H1 (cell line): ENCODE measurements around the gene NEDD4L. TPM values are rescaled to one million over a fixed set of nuclear protein-coding genes. Genes with fewer than 3 reads are reported as not detected.

Source experiments
- CTCF ChIA-PET: fragments of 300-600 bp; sonication (Branson Sonifier 250); formaldehyde crosslinking; loops from one replicate; lab custom pipeline; 2021; ENCODE audit not compliant: partially characterized antibody; lab: Charles Lee
- POLR2A ChIA-PET: fragments of 300-600 bp; sonication (Branson Sonifier 250); formaldehyde crosslinking; loops from one replicate; lab custom pipeline; 2021; ENCODE audit warnings: inconsistent platforms; ENCODE audit not compliant: partially characterized antibody; lab: Charles Lee
- DNase-seq, 2 experiments: peaks; one replicate each; pipeline versions ENCODE4 v3.0.0 to v3.0.0-alpha.2; 2010 to 2022; ENCODE audit warnings: low spot score in 2 of 2, low read depth in 1 of 2, mixed read lengths in 1 of 2
- FAIRE-seq: peaks from 2 replicates; lab custom pipeline; 2011; peaks lifted over from hg19 to GRCh38; lab: Jason Lieb, UNC
- H2AFZ ChIP-seq: 2 replicates; pipeline ENCODE4 v1.8.1; 2012; ENCODE audit warnings: low read length, inconsistent platforms
- H2AK5ac ChIP-seq: 2 replicates; pipeline ENCODE4 v1.6.1; 2013; ENCODE audit warnings: low read depth, low read length
- H2BK120ac ChIP-seq: replicated peaks from 2 replicates; pipeline ENCODE3; 2013; ENCODE audit warnings: low read depth, low read length, inconsistent platforms
- H2BK12ac ChIP-seq: 2 replicates; pipeline ENCODE4 v1.6.1; 2013; ENCODE audit warnings: low read depth, low read length
- H2BK15ac ChIP-seq: 2 replicates; pipeline ENCODE4 v1.6.1; 2013; ENCODE audit warnings: low read length
- H2BK20ac ChIP-seq: 2 replicates; pipeline ENCODE4 v1.6.1; 2013; ENCODE audit warnings: low read length
- H2BK5ac ChIP-seq: 2 replicates; pipeline ENCODE4 v1.6.1; 2013; ENCODE audit warnings: low read depth, low read length
- H3K14ac ChIP-seq: 2 replicates; pipeline ENCODE4 v1.6.1; 2013; ENCODE audit warnings: inconsistent platforms; ENCODE audit not compliant: insufficient read length
- H3K18ac ChIP-seq: 2 replicates; pipeline ENCODE4 v1.6.1; 2013; ENCODE audit warnings: low read length; ENCODE audit errors: extremely low read depth
- H3K23ac ChIP-seq: 2 replicates; pipeline ENCODE4 v1.6.1; 2013; ENCODE audit warnings: inconsistent platforms; ENCODE audit not compliant: insufficient read length
- H3K23me2 ChIP-seq: 2 replicates; pipeline ENCODE4 v1.6.1; 2013; ENCODE audit warnings: low read depth, low read length
- H3K27ac ChIP-seq: 2 replicates; pipeline ENCODE4 v1.6.1; 2011; ENCODE audit warnings: low read depth, low read length, inconsistent platforms
- H3K27me3 ChIP-seq, 4 experiments: replicated peaks in 1 of 4; 1 replicate in 1 of 4; 2 replicates in 3 of 4; pipeline versions ENCODE4 v1.6.1 to v1.8.1; 2011 to 2013; ENCODE audit warnings: low read length in 3 of 4, mild to moderate bottlenecking in 3 of 4, inconsistent platforms in 2 of 4, mixed read lengths in 2 of 4, moderate library complexity in 1 of 4; ENCODE audit not compliant: control insufficient read depth in 3 of 4, insufficient read depth in 3 of 4; ENCODE audit errors: extremely low read depth in 1 of 4
- H3K36me3 ChIP-seq, 4 experiments: 2 replicates each; pipeline versions ENCODE4 v1.6.1 to v1.8.1; 2011 to 2013; ENCODE audit warnings: mild to moderate bottlenecking in 4 of 4, low read length in 3 of 4, moderate library complexity in 2 of 4, control low read depth in 1 of 4, inconsistent platforms in 1 of 4; ENCODE audit not compliant: insufficient read depth in 4 of 4, control insufficient read depth in 2 of 4
- H3K4ac ChIP-seq: replicated peaks from 2 replicates; pipeline ENCODE3; 2013; ENCODE audit warnings: low read length, low read depth, mixed read lengths, inconsistent platforms; ENCODE audit not compliant: insufficient read length
- H3K4me1 ChIP-seq, 4 experiments: replicated peaks in 1 of 4; 1 replicate in 1 of 4; 2 replicates in 3 of 4; pipeline versions ENCODE4 v1.6.1 to v1.8.1; 2011 to 2013; ENCODE audit warnings: low read length in 3 of 4, inconsistent platforms in 2 of 4, mixed read lengths in 1 of 4; ENCODE audit not compliant: insufficient read depth in 4 of 4, control insufficient read depth in 3 of 4
- H3K4me2 ChIP-seq, 2 experiments: 2 replicates each; pipeline versions ENCODE4 v1.6.1 to v1.8.1; 2011 to 2013; ENCODE audit warnings: low read depth in 2 of 2, low read length in 2 of 2, control low read depth in 1 of 2, inconsistent platforms in 1 of 2, mild to moderate bottlenecking in 1 of 2; ENCODE audit not compliant: insufficient read depth in 1 of 2
- H3K4me3 ChIP-seq, 4 experiments: fragments of 200-600, 300-600 bp in 1 of 4; sonication (generic), shearing (Covaris generic), sonication (Bioruptor Twin) in 1 of 4; 2 replicates each; pipeline versions ENCODE4 v1.5.1 to v1.8.1; 2011 to 2016; ENCODE audit warnings: low read length in 4 of 4, low read depth in 3 of 4, control low read depth in 2 of 4, inconsistent platforms in 2 of 4, mild to moderate bottlenecking in 2 of 4, mixed read lengths in 1 of 4, moderate library complexity in 1 of 4; ENCODE audit not compliant: insufficient read depth in 2 of 4; ENCODE audit errors: extremely low read depth in 1 of 4
- H3K56ac ChIP-seq: replicated peaks from 2 replicates; pipeline ENCODE3; 2013; ENCODE audit warnings: low read depth, mild to moderate bottlenecking, mixed read lengths, low read length, inconsistent platforms; ENCODE audit not compliant: insufficient read length
- H3K79me1 ChIP-seq: 2 replicates; pipeline ENCODE4 v1.6.1; 2013; ENCODE audit warnings: low read depth, low read length, control low read depth
- H3K79me2 ChIP-seq, 2 experiments: 2 replicates each; pipeline versions ENCODE4 v1.6.1 to v1.8.1; 2012 to 2013; ENCODE audit warnings: low read length in 2 of 2, mild to moderate bottlenecking in 2 of 2, inconsistent platforms in 1 of 2; ENCODE audit not compliant: insufficient read depth in 2 of 2, control insufficient read depth in 1 of 2
- H3K9ac ChIP-seq, 4 experiments: replicated peaks in 1 of 4; 1 replicate in 1 of 4; 2 replicates in 3 of 4; pipeline versions ENCODE4 v1.6.1 to v1.8.1; 2011 to 2013; ENCODE audit warnings: low read depth in 3 of 4, low read length in 3 of 4, control low read depth in 2 of 4, mild to moderate bottlenecking in 2 of 4, moderate library complexity in 2 of 4, inconsistent platforms in 1 of 4; ENCODE audit errors: extremely low read depth in 1 of 4
- H3K9me3 ChIP-seq, 2 experiments: 2 replicates each; pipeline versions ENCODE4 v1.6.1 to v1.8.1; 2012 to 2013; ENCODE audit warnings: mild to moderate bottlenecking in 2 of 2, moderate library complexity in 2 of 2, control low read depth in 1 of 2, inconsistent platforms in 1 of 2, low read depth in 1 of 2, low read length in 1 of 2, mixed read lengths in 1 of 2; ENCODE audit not compliant: insufficient read depth in 2 of 2
- H4K20me1 ChIP-seq, 2 experiments: replicated peaks in 1 of 2; 2 replicates each; pipeline versions ENCODE3 to v1.8.1; 2011 to 2013; ENCODE audit warnings: inconsistent platforms in 2 of 2, low read length in 2 of 2, mild to moderate bottlenecking in 1 of 2; ENCODE audit not compliant: insufficient read depth in 2 of 2, control insufficient read depth in 1 of 2
- H4K5ac ChIP-seq: 2 replicates; pipeline ENCODE4 v1.6.1; 2013; ENCODE audit warnings: low read length, low read depth, mixed read lengths, inconsistent platforms; ENCODE audit not compliant: insufficient read length
- H4K8ac ChIP-seq: 2 replicates; pipeline ENCODE4 v1.8.0; 2013; ENCODE audit warnings: mild to moderate bottlenecking, moderate library complexity, low read length, inconsistent platforms; ENCODE audit not compliant: insufficient read depth; ENCODE audit errors: extremely low read depth
- H4K91ac ChIP-seq: replicated peaks from 2 replicates; pipeline ENCODE3; 2013; ENCODE audit warnings: low read length, mixed read lengths, inconsistent platforms; ENCODE audit not compliant: insufficient read length
- BCL11A ChIP-seq, 2 experiments: IDR thresholded peaks; one replicate each; pipeline ENCODE4 v1.6.1; 2011; ENCODE audit warnings: low read depth in 2 of 2, low read length in 2 of 2, mild to moderate bottlenecking in 2 of 2
- CHD2 ChIP-seq: IDR thresholded peaks from 2 replicates; pipeline ENCODE4 v1.6.1; 2012; ENCODE audit warnings: low read length, improper control_type of control experiment
- KDM1A ChIP-seq: fragments of 200-600, 300-600 bp; sonication (generic); IDR thresholded peaks from 2 replicates; pipeline ENCODE4 v1.7.1; 2016; ENCODE audit warnings: mild to moderate bottlenecking, low read length, borderline replicate concordance
- KDM4A ChIP-seq: IDR thresholded peaks from one replicate; pipeline ENCODE4 v1.7.1; 2012; ENCODE audit warnings: low read depth, mild to moderate bottlenecking, moderate library complexity, low read length, inconsistent platforms; ENCODE audit not compliant: severe bottlenecking
- MAFK ChIP-seq: IDR thresholded peaks from 2 replicates; pipeline ENCODE4 v1.6.1; 2012; ENCODE audit warnings: low read depth, mild to moderate bottlenecking, improper control_type of control experiment, low read length
- PHF8 ChIP-seq: fragments of 200-600 bp; sonication (generic); conservative IDR thresholded peaks from 2 replicates; pipeline ENCODE4 v1.7.1; 2012; ENCODE audit warnings: low read depth, mild to moderate bottlenecking, inconsistent platforms, low read length, moderate library complexity
- POU5F1 ChIP-seq: IDR thresholded peaks from 2 replicates; pipeline ENCODE4 v1.6.1; 2011; ENCODE audit warnings: low read depth, mild to moderate bottlenecking, low read length, moderate library complexity
- TBP ChIP-seq: IDR thresholded peaks from 2 replicates; pipeline ENCODE4 v1.6.1; 2011; ENCODE audit warnings: low read depth, low read length, improper control_type of control experiment
- TEAD4 ChIP-seq: IDR thresholded peaks from 2 replicates; pipeline ENCODE4 v1.6.1; 2012; ENCODE audit warnings: low read depth, low read length, inconsistent platforms, mixed read lengths
- WGBS, 2 experiments: shearing (Covaris generic) in 1 of 2; methylation state at CpG; one replicate each; pipeline versions ENCODE4 v1.1.6 to v1.1.7; 2013 to 2015; ENCODE audit warnings: low lambda C conversion rate in 2 of 2, mixed read lengths in 2 of 2, inconsistent platforms in 1 of 2, low coverage in 1 of 2, missing lambda C conversion rate in 1 of 2; ENCODE audit not compliant: insufficient replicate concordance in 2 of 2, insufficient coverage in 1 of 2, insufficient read length in 1 of 2; ENCODE audit errors: extremely low coverage in 1 of 2, missing lambda C conversion rate in 1 of 2; 5-methylcytosine and 5-hydroxymethylcytosine counted together
- polyA plus RNA-seq, 7 experiments: library from polyadenylated mRNA; depleted of rRNA in 3 of 7; stranded (reverse) in 5 of 7; unstranded in 2 of 7; fragments of >200 nt in 5 of 7; fragments of 200-250 nt in 2 of 7; gene quantifications; 1 replicate in 5 of 7; 2 replicates in 1 of 7; 4 replicates in 1 of 7; pipeline versions ENCODE4 v1.2.1 to v1.2.3, GENCODE V29; 2011 to 2013; ENCODE audit warnings: missing spikeins in 2 of 7, mixed read lengths in 2 of 7
- total RNA-seq: library from RNA; stranded (reverse); fragmentation: NEBNext Ultra II Directional; extraction: Animal tissue kit (Norgen Biotek cat#: 25700); gene quantifications from 2 replicates; pipeline ENCODE4 v1.2.1, GENCODE V29; 2021
- TF ChIP-seq, protein P1 (sequence below): IDR thresholded peaks from 2 replicates; pipeline ENCODE4 v1.6.1; 2012; ENCODE audit warnings: inconsistent platforms
- TF ChIP-seq, protein P2 (sequence below): IDR thresholded peaks from 2 replicates; pipeline ENCODE4 v1.6.1; 2012; ENCODE audit warnings: low read length, inconsistent platforms
- TF ChIP-seq, protein P3 (sequence below): IDR thresholded peaks from 2 replicates; pipeline ENCODE4 v1.6.1; 2012; ENCODE audit warnings: inconsistent platforms

Gene NEDD4L
- total and polyA plus RNA-seq, 2 of the 8 experiments (the other 6 are each of a cell fraction or from before 2014, with no cell fraction given), result 37.3 to 69.8 TPM

DNA sequence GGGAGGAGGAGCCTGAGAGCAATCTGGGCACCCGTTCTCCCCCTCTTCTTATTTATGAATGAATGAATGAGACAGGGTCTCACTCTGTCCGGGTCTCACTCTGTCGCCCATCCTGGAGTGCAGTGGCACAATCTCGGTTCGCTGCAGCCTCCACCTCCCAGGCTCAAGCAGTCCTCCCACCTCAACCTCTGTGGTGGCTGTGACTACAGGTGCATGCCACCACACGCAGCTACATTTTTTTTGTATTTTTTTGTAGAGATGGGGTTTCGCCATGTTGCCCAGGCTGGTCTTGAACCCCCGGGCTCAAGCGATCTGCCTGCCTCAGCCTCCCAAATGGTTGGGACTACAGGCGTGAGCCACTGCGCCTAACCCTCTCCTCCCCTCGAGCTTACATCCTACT, 198.4 kb downstream of the NEDD4L start:
- no peak overlapping the region; the same call in 1 of the 2 replicates for H2BK5ac ChIP-seq
- H3K4me1 ChIP-seq, result peaks cover 4 to 9% (median 6%) of the 10 kb centered on the region in 4 experiments
- H3K9ac ChIP-seq, result no peak overlapping the region
- H2AK5ac ChIP-seq, result no peak overlapping the region
- no peak overlapping the region for H3K4me3 ChIP-seq
- H2BK120ac ChIP-seq, result no peak overlapping the region
- CTCF ChIA-PET, result interaction anchor here (0.8 to 2.6 kb wide), 5 partner anchors 9 to 62 kb away, joined by 3 to 14 read pairs (median 3); no protein-coding TSS in a partner anchor
- peaks cover 0 to 48% of the 10 kb centered on the region in 2 experiments; a peak in 2 of 4 replicates for H3K79me2 ChIP-seq
- no peaks in the 10 kb centered on the region for H3K23me2 ChIP-seq
- no peak overlapping the region for H2BK15ac ChIP-seq
- no peak overlapping the region for H4K91ac ChIP-seq
- no peak for DNase-seq
- no peaks in the 10 kb centered on the region for H3K27me3 ChIP-seq
- H3K4ac ChIP-seq, result no peak overlapping the region
- no peak overlapping the region for H2AFZ ChIP-seq
- no peak overlapping the region for H2BK12ac ChIP-seq
- peaks cover 2% of the 10 kb centered on the region in 2 experiments for H4K20me1 ChIP-seq
- peaks cover 2% of the 10 kb centered on the region; the same call in 1 of the 2 replicates for H3K79me1 ChIP-seq
- 81% methylated on average over 12 of the region's 12 CpGs; no CpG with 5 or more reads in 1 of the 2 experiments for WGBS, 2 experiments
- no peak overlapping the region for H2BK20ac ChIP-seq
- no peak overlapping the region for H3K56ac ChIP-seq
- no peaks in the 10 kb centered on the region for H3K36me3 ChIP-seq
- POLR2A ChIA-PET, result no interaction called here
- no peak overlapping the region for H3K27ac ChIP-seq
- no peak for FAIRE-seq
- no peak overlapping the region for H4K8ac ChIP-seq
- H3K23ac ChIP-seq, result no peak overlapping the region
- H3K14ac ChIP-seq, result no peak overlapping the region
- H3K4me2 ChIP-seq, result no peak overlapping the region
- no peaks in the 10 kb centered on the region for H3K9me3 ChIP-seq
- no peak overlapping the region for H3K18ac ChIP-seq
- H4K5ac ChIP-seq, result no peak overlapping the region
- TF ChIP-seq, protein P1, sequence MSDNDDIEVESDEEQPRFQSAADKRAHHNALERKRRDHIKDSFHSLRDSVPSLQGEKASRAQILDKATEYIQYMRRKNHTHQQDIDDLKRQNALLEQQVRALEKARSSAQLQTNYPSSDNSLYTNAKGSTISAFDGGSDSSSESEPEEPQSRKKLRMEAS, result no peak
- TF ChIP-seq, protein P2, sequence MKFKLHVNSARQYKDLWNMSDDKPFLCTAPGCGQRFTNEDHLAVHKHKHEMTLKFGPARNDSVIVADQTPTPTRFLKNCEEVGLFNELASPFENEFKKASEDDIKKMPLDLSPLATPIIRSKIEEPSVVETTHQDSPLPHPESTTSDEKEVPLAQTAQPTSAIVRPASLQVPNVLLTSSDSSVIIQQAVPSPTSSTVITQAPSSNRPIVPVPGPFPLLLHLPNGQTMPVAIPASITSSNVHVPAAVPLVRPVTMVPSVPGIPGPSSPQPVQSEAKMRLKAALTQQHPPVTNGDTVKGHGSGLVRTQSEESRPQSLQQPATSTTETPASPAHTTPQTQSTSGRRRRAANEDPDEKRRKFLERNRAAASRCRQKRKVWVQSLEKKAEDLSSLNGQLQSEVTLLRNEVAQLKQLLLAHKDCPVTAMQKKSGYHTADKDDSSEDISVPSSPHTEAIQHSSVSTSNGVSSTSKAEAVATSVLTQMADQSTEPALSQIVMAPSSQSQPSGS, result no peak
- TF ChIP-seq KDM4A (no peak), TBP (no peak), MAFK (no peak), PHF8 (no peak), TEAD4 (no peak), BCL11A (IDR thresholded peaks at IDR 0.05; ENCODE audit: low read depth in 2 of 2, low read length in 2 of 2) (no peak), POU5F1 (no peak), CHD2 (no peak), KDM1A (no peak)
- TF ChIP-seq, protein P3, sequence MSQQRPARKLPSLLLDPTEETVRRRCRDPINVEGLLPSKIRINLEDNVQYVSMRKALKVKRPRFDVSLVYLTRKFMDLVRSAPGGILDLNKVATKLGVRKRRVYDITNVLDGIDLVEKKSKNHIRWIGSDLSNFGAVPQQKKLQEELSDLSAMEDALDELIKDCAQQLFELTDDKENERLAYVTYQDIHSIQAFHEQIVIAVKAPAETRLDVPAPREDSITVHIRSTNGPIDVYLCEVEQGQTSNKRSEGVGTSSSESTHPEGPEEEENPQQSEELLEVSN, result no peak
